Naive thymus-derived CD8-positive, alpha-beta T cell (primary cell): ENCODE data around the gene FBXW7. TPM values are rescaled to one million over a fixed set of nuclear protein-coding genes. Genes with fewer than 3 reads are reported as not detected.

Experiments used
- ATAC-seq, 2 donors: fragments of 150-1000 bp; cut with Tn5 transposase in 1 of 2; sonication (Bioruptor Pico), chemical (Tn5 transposase) in 1 of 2; 1 replicate in 1 of 2; 2 replicates in 1 of 2; pipeline ENCODE4 v1.10.0; 2021; ENCODE audit warnings: mild to moderate bottlenecking in 2 of 2, moderate library complexity in 2 of 2
- POLR2A ChIA-PET: fragments of 350-600 bp; sonication (Branson Sonifier 250); formaldehyde crosslinking; loops from one replicate; lab custom pipeline; 2021; ENCODE audit warnings: antibody characterized with exemption; lab: Charles Lee
- DNase-seq, 10 donors: peaks; one replicate each; pipeline versions ENCODE4 v3.0.0 to v3.0.0-alpha.2; 2020 to 2022
- H3K27ac Mint-ChIP-seq, 10 donors: one replicate each; pipeline ENCODE4 v1.8.0; 2020 to 2022; ENCODE audit warnings: mild to moderate bottlenecking in 10 of 10, mixed read lengths in 10 of 10, moderate library complexity in 4 of 10, inconsistent platforms in 1 of 10
- H3K27me3 Mint-ChIP-seq, 5 donors: one replicate each; pipeline ENCODE4 v1.8.0; 2021 to 2022; ENCODE audit warnings: mixed read lengths in 5 of 5
- H3K36me3 Mint-ChIP-seq, 3 donors: one replicate each; pipeline ENCODE4 v1.8.0; 2020 to 2022; ENCODE audit warnings: mixed read lengths in 3 of 3, mild to moderate bottlenecking in 2 of 3, inconsistent platforms in 1 of 3
- H3K4me1 Mint-ChIP-seq, 4 donors: one replicate each; pipeline ENCODE4 v1.8.0; 2021 to 2022; ENCODE audit warnings: mixed read lengths in 4 of 4
- H3K4me3 Mint-ChIP-seq, 10 donors: one replicate each; pipeline ENCODE4 v1.8.0; 2020 to 2022; ENCODE audit warnings: mild to moderate bottlenecking in 10 of 10, mixed read lengths in 10 of 10, moderate library complexity in 6 of 10, inconsistent platforms in 1 of 10
- H3K9me3 Mint-ChIP-seq, 9 donors: one replicate each; pipeline ENCODE4 v1.8.0; 2020 to 2022; ENCODE audit warnings: mixed read lengths in 9 of 9, mild to moderate bottlenecking in 3 of 9, inconsistent platforms in 1 of 9, moderate library complexity in 1 of 9
- polyA plus RNA-seq, 3 donors: library from polyadenylated mRNA; unstranded; fragments of 300-500 nt; fragmentation: Illumina TruSeq; gene quantifications; one replicate each; pipeline ENCODE4 v1.2.3, GENCODE V29; 2021
- total RNA-seq, 8 experiments: library from RNA in 2 of 8; stranded (reverse) in 2 of 8; gene quantifications; one replicate each; pipeline ENCODE4 v1.2.3 and lab custom pipeline; 2021 to 2026

Gene FBXW7
- total and polyA plus RNA-seq, 5 experiments from 2014 or later, result 30.0 to 126 (median 41.4) TPM

- peak overlapping the region in 5 of 10 donors; percentile 10 to 80 (median 44) for H3K27ac Mint-ChIP-seq
- no peak for ATAC-seq
Observed at GRCh38 chr4:152524427-152524826, 11.5 kb downstream of the FBXW7 start.

DNA sequence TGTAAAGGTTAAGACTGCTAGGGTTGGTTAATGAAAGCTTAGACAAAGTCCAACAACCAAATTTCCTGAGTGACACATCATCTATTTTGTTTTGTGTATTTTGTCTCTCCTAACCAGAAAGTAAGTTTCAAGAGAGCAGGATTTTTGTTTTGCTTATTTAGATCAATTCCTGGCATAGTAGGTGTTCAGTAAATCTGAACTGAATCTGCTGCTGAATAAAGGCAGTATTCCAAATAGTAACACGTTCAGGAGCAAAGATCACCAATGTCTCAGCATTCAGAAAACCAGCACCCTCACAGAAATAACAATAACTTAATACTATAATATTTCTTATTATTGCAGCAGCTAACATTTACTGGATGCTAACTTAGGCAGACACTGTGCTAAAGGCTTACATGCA, 12.2 kb downstream of the FBXW7 start:
- ATAC-seq (no peak), DNase-seq (no peak)
- Mint-ChIP-seq H3K27me3 (no peaks in the 10 kb centered on the region), H3K27ac (peak overlapping the region in 2 of 10 donors; percentile 33 to 38), H3K4me3 (no peak overlapping the region), H3K9me3 (no peaks in the 10 kb centered on the region), H3K36me3 (peaks cover 5 to 32% (median 6%) of the 10 kb centered on the region in 3 donors), H3K4me1 (peaks cover 33 to 82% (median 69%) of the 10 kb centered on the region in 4 donors)
- POLR2A ChIA-PET, result no interaction called here

More at GRCh38 chr4:152524427-152524826, 11.5 kb downstream of the FBXW7 start:
- POLR2A ChIA-PET, result no interaction called here
- H3K9me3 Mint-ChIP-seq, result no peaks in the 10 kb centered on the region
- H3K4me1 Mint-ChIP-seq, result peaks cover 33 to 81% (median 68%) of the 10 kb centered on the region in 4 donors
- H3K4me3 Mint-ChIP-seq, result peak overlapping the region in 3 of 10 donors; percentile 5 to 69 (median 11)
- no peak for DNase-seq
- H3K36me3 Mint-ChIP-seq, result peaks cover 4 to 32% (median 6%) of the 10 kb centered on the region in 3 donors
- H3K27me3 Mint-ChIP-seq, result no peaks in the 10 kb centered on the region

DNA sequence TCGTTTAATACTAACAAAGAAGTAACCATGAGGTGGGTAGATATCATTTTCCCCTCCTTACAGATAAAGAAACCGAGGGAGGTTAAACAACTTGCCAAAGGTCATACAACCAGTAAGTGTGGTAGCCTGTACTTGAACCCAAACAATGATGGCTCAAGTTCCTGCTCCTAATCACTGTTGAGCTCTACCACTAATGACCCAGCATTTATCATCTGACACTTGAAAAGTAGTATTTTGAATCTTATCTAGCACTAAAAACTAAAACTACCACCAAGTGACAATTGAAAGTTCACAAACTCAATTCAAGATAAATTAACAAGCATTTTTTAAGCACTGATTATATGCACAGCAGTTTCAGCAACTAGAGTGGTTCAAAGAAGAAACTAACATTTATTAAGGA, 13.1 kb downstream of the FBXW7 start:
- no peaks in the 10 kb centered on the region for H3K27me3 Mint-ChIP-seq
- DNase-seq (no peak), ATAC-seq (no peak)
- POLR2A ChIA-PET, result interaction anchor here (0.8 kb wide), 1 partner anchor 14 kb away, joined by 4 read pairs; no protein-coding TSS in a partner anchor
- peak overlapping the region in 2 of 10 donors; percentile 33 to 34 for H3K27ac Mint-ChIP-seq
- H3K36me3 Mint-ChIP-seq, result peaks cover 5 to 28% (median 8%) of the 10 kb centered on the region in 3 donors
- H3K4me1 Mint-ChIP-seq, result peaks cover 28 to 77% (median 63%) of the 10 kb centered on the region in 4 donors
- H3K4me3 Mint-ChIP-seq, result no peak overlapping the region
- no peaks in the 10 kb centered on the region for H3K9me3 Mint-ChIP-seq

- POLR2A ChIA-PET, result interaction anchor here (0.8 kb wide), 1 partner anchor 14 kb away, joined by 4 read pairs; no protein-coding TSS in a partner anchor
- DNase-seq, result no peak
- peaks cover 5 to 28% (median 8%) of the 10 kb centered on the region in 3 donors for H3K36me3 Mint-ChIP-seq
- H3K4me1 Mint-ChIP-seq, result peaks cover 27 to 74% (median 61%) of the 10 kb centered on the region in 4 donors
- no peak overlapping the region for H3K4me3 Mint-ChIP-seq
- H3K27ac Mint-ChIP-seq, result peak overlapping the region in 2 of 10 donors; percentile 33 to 34
- H3K27me3 Mint-ChIP-seq, result no peaks in the 10 kb centered on the region
- no peak for ATAC-seq
- no peaks in the 10 kb centered on the region for H3K9me3 Mint-ChIP-seq
Observed at GRCh38 chr4:152522245-152522644, 13.6 kb downstream of the FBXW7 start.

- peak overlapping the region in 1 of 10 donors; percentile 30 for H3K27ac Mint-ChIP-seq
- no peaks in the 10 kb centered on the region for H3K9me3 Mint-ChIP-seq
- peaks cover 5 to 21% (median 8%) of the 10 kb centered on the region in 3 donors for H3K36me3 Mint-ChIP-seq
- no peaks in the 10 kb centered on the region for H3K27me3 Mint-ChIP-seq
- POLR2A ChIA-PET, result interaction anchor here (1.8 kb wide), 1 partner anchor 20 kb away, joined by 7 read pairs; the partner anchor contains the start of gene FBXW7
- H3K4me3 Mint-ChIP-seq, result no peak overlapping the region
- no peak for ATAC-seq
- peaks cover 13 to 56% (median 48%) of the 10 kb centered on the region in 4 donors for H3K4me1 Mint-ChIP-seq
- no peak for DNase-seq
Observed at GRCh38 chr4:152516156-152516555, 19.7 kb downstream of the FBXW7 start.

- Mint-ChIP-seq H3K4me3 (no peak overlapping the region), H3K4me1 (peaks cover 15 to 56% (median 48%) of the 10 kb centered on the region in 4 donors), H3K27ac (peak overlapping the region in 1 of 10 donors; percentile 67), H3K27me3 (no peaks in the 10 kb centered on the region), H3K36me3 (peaks cover 5 to 17% (median 8%) of the 10 kb centered on the region in 3 donors), H3K9me3 (no peaks in the 10 kb centered on the region)
- POLR2A ChIA-PET, result interaction anchor here (1.8 kb wide), 1 partner anchor 20 kb away, joined by 7 read pairs; the partner anchor contains the start of gene FBXW7
- ATAC-seq, result no peak
- no peak for DNase-seq
Observed at GRCh38 chr4:152515678-152516077, 20.2 kb downstream of the FBXW7 start.

DNA sequence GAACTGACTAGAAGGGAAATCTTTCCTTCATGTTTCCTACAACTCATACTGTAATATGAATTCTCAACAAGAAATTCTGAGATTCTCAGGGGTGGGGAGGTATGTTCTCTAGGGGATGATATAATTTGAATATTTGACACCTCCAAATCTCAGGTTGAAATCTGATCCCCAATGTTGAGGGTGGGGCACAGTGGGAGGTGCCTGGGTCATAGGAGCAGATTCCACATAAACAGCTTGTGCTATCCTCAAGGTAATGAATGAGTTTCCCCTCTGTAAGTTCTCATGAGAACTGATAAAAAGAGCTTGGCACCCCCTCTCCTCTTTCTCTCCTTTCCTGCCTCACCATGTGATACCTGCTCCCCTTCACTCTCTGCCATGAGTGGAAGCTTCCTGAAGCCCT, 21.5 kb downstream of the FBXW7 start:
- Mint-ChIP-seq H3K4me3 (no peak overlapping the region), H3K27ac (peak overlapping the region in 4 of 10 donors; percentile 1 to 51 (median 28))
- POLR2A ChIA-PET, result interaction anchor here (0.9 kb wide), 1 partner anchor 11 kb away, joined by 3 read pairs; no protein-coding TSS in a partner anchor

GRCh38 chr4:152513078-152513477, 22.8 kb downstream of the FBXW7 start:
- peaks cover 12 to 72% (median 44%) of the 10 kb centered on the region in 4 donors for H3K4me1 Mint-ChIP-seq
- ATAC-seq, result no peak
- POLR2A ChIA-PET, result no interaction called here
- no peak overlapping the region for H3K4me3 Mint-ChIP-seq
- H3K27ac Mint-ChIP-seq, result no peak overlapping the region
- no peaks in the 10 kb centered on the region for H3K9me3 Mint-ChIP-seq
- DNase-seq, result no peak
- H3K36me3 Mint-ChIP-seq, result peaks cover 0 to 13% (median 3%) of the 10 kb centered on the region in 3 donors
- H3K27me3 Mint-ChIP-seq, result no peaks in the 10 kb centered on the region

More for the DNA sequence above, 21.5 kb downstream of the FBXW7 start:
- no peaks in the 10 kb centered on the region for H3K27me3 Mint-ChIP-seq
- H3K36me3 Mint-ChIP-seq, result peaks cover under 1 to 6% (median 5%) of the 10 kb centered on the region in 3 donors
- H3K4me1 Mint-ChIP-seq, result peaks cover 12 to 60% (median 45%) of the 10 kb centered on the region in 4 donors
- ATAC-seq, result no peak
- no peak for DNase-seq
- no peaks in the 10 kb centered on the region for H3K9me3 Mint-ChIP-seq

DNA sequence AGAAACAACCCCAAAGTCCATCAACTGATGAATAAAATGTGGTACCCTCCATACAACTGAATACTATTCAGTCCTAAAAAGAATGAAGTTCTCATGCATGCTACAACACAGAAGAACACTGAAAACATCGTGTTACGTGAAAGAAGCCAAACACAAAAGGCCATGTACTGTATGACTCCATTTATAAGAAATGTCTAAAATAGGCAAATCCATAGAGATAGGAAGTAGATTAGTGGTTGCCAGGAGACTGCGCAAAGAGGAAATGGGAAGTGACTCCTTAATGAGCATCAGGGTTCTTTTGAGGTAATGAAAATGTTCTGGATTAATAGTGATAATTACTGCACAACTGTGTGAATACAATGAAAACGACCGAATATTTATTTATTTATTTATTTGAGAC, 23.4 kb downstream of the FBXW7 start:
- H3K27ac Mint-ChIP-seq, result no peak overlapping the region
- H3K9me3 Mint-ChIP-seq, result no peaks in the 10 kb centered on the region
- peaks cover 12 to 75% (median 46%) of the 10 kb centered on the region in 4 donors for H3K4me1 Mint-ChIP-seq
- DNase-seq (no peak), ATAC-seq (no peak)
- no peaks in the 10 kb centered on the region for H3K27me3 Mint-ChIP-seq
- POLR2A ChIA-PET, result no interaction called here
- peaks cover 0 to 19% (median 5%) of the 10 kb centered on the region in 3 donors for H3K36me3 Mint-ChIP-seq
- H3K4me3 Mint-ChIP-seq, result no peak overlapping the region

DNA sequence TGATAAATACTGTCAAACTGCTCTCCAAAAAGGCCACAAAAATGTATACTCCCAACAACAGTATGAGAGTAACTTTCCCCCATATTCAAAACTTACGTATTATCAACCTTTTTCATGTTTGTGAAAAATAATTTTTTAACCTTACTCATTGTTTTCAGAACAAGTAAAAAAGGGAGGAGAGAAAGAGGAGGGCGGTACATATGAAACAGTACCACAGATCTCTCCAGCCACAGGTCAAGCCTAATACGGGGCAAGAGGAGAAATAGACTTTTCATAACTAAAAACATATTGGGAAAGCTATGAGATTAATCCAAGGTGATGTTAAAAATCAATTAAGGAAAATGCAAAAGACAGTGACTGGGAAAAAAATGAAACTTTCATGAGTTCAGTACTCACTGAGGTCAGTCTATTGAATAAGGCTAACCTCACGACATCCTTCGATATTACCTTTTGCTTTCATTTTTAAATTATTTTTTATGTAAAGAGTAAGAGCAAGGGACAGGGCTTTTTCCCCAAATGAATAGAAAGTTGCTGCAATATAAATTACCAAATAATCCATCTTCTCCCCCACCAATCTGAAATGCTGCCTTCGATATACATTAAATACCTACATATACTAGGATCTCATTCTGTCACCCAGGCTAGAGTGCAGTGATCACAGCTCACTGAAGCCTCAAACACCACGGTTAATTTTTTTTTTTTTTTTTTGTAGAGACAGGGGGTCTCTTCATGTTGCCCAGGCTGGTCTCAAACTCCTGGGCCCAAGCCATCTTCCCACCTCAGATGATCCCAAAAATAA, 25.3 kb downstream of the FBXW7 start:
- H3K4me3 Mint-ChIP-seq, result peak overlapping the region in 6 of 10 donors; percentile 9 to 73 (median 15)
- DNase-seq (no peak), ATAC-seq (no peak)
- H3K36me3 Mint-ChIP-seq, result peaks cover 0 to 24% (median 9%) of the 10 kb centered on the region in 3 donors
- peak overlapping the region in 7 of 10 donors; percentile 10 to 65 (median 52) for H3K27ac Mint-ChIP-seq
- H3K4me1 Mint-ChIP-seq, result peaks cover 12 to 68% (median 39%) of the 10 kb centered on the region in 4 donors
- POLR2A ChIA-PET, result interaction anchor here (0.6 kb wide), 1 partner anchor 21 kb away, joined by 4 read pairs; no protein-coding TSS in a partner anchor
- no peaks in the 10 kb centered on the region for H3K9me3 Mint-ChIP-seq
- no peaks in the 10 kb centered on the region for H3K27me3 Mint-ChIP-seq

GRCh38 chr4:152509595-152510225, 26.2 kb downstream of the FBXW7 start:
- Mint-ChIP-seq H3K36me3 (peaks cover 0 to 24% (median 9%) of the 10 kb centered on the region in 3 donors), H3K4me1 (peaks cover 13 to 63% (median 35%) of the 10 kb centered on the region in 4 donors), H3K27ac (peak overlapping the region in 6 of 10 donors; percentile 6 to 53 (median 25)), H3K9me3 (no peaks in the 10 kb centered on the region), H3K27me3 (no peaks in the 10 kb centered on the region), H3K4me3 (peak overlapping the region in 1 of 10 donors; percentile 19)
- POLR2A ChIA-PET, result no interaction called here
- DNase-seq, result no peak
- ATAC-seq, result no peak

- no peaks in the 10 kb centered on the region for H3K27me3 Mint-ChIP-seq
- no peak for ATAC-seq
- POLR2A ChIA-PET, result no interaction called here
- H3K9me3 Mint-ChIP-seq, result no peaks in the 10 kb centered on the region
- DNase-seq, result no peak
- H3K4me3 Mint-ChIP-seq, result no peak overlapping the region
- H3K27ac Mint-ChIP-seq, result peak overlapping the region in 2 of 10 donors; percentile 3 to 69
- H3K4me1 Mint-ChIP-seq, result peaks cover 9 to 56% (median 27%) of the 10 kb centered on the region in 4 donors
- peaks cover 0 to 24% (median 9%) of the 10 kb centered on the region in 3 donors for H3K36me3 Mint-ChIP-seq
Observed at GRCh38 chr4:152508818-152509217, 27.1 kb downstream of the FBXW7 start.
